Natural killer cell (primary cell): Measurements from ENCODE around the gene SOX15. TPM values are rescaled to one million over a fixed set of nuclear protein-coding genes. Genes with fewer than 3 reads are reported as not detected.
A peak's percentile ranks its signal among the peaks of the same experiment; 100 is the strongest.

ENCODE experiments used
- ATAC-seq, 3 donors: fragments of 150-1000 bp in 2 of 3; fragments of 200-7000 bp in 1 of 3; cut with Tn5 transposase; 1 replicate in 1 of 3; 2 replicates in 2 of 3; pipeline ENCODE4 v1.10.0; 2021; ENCODE audit warnings: mild to moderate bottlenecking in 2 of 3, moderate library complexity in 2 of 3
- DNase-seq, 2 donors: peaks; one replicate each; pipeline versions ENCODE4 v3.0.0 to v3.0.0-alpha.2; 2013 to 2021; ENCODE audit warnings: mixed read lengths in 1 of 2
- H3K27ac ChIP-seq: one replicate; pipeline ENCODE4 v1.5.1; 2013; ENCODE audit warnings: mild to moderate bottlenecking, low read length
- H3K27me3 ChIP-seq: one replicate; pipeline ENCODE4 v1.6.1; 2013; ENCODE audit warnings: low read length; ENCODE audit not compliant: control insufficient read depth, insufficient read depth
- H3K36me3 ChIP-seq: one replicate; pipeline ENCODE4 v1.6.1; 2013; ENCODE audit warnings: low read length; ENCODE audit not compliant: control insufficient read depth, insufficient read depth
- H3K4me1 ChIP-seq: one replicate; pipeline ENCODE4 v1.6.1; 2013; ENCODE audit warnings: low read length; ENCODE audit not compliant: control insufficient read depth, insufficient read depth
- H3K4me3 ChIP-seq: one replicate; pipeline ENCODE4 v1.5.1; 2013; ENCODE audit warnings: low read length
- H3K9me3 ChIP-seq: one replicate; pipeline ENCODE4 v1.6.1; 2013; ENCODE audit warnings: low read length; ENCODE audit not compliant: control insufficient read depth, insufficient read depth
- H3K27ac Mint-ChIP-seq, 2 donors: one replicate each; pipeline ENCODE4 v1.8.0; 2022; ENCODE audit warnings: mild to moderate bottlenecking in 2 of 2, mixed read lengths in 2 of 2, moderate library complexity in 1 of 2
- H3K27me3 Mint-ChIP-seq, 2 donors: one replicate each; pipeline ENCODE4 v1.8.0; 2022; ENCODE audit warnings: low read depth in 2 of 2, mixed read lengths in 2 of 2
- H3K36me3 Mint-ChIP-seq: one replicate; pipeline ENCODE4 v1.8.0; 2022; ENCODE audit warnings: mixed read lengths
- H3K4me1 Mint-ChIP-seq, 2 donors: one replicate each; pipeline ENCODE4 v1.8.0; 2022; ENCODE audit warnings: mixed read lengths in 2 of 2
- H3K4me3 Mint-ChIP-seq: one replicate; pipeline ENCODE4 v1.8.0; 2022; ENCODE audit warnings: mild to moderate bottlenecking, moderate library complexity, mixed read lengths
- H3K9me3 Mint-ChIP-seq, 2 donors: one replicate each; pipeline ENCODE4 v1.8.0; 2022; ENCODE audit warnings: mixed read lengths in 2 of 2
- CTCF ChIP-seq: fragments of 200-600 bp; IDR thresholded peaks from one replicate; pipeline ENCODE4 v1.8.0; 2022; ENCODE audit warnings: antibody characterized with exemption
- WGBS: methylation state at CpG from one replicate; pipeline ENCODE4 v1.1.7; 2013; ENCODE audit warnings: missing lambda C conversion rate; ENCODE audit not compliant: insufficient coverage; 5-methylcytosine and 5-hydroxymethylcytosine counted together
- intact Hi-C: fragments of 100-400 bp; cut with micrococcal nuclease; formaldehyde crosslinking; loops from one replicate; pipeline ENCODE4 v1.14.2; 2022
- total RNA-seq, 4 donors: library from RNA; stranded (reverse); fragments of 120-200 nt in 1 of 4; gene quantifications; one replicate each; pipeline versions ENCODE4 v1.2.3 to v1.2.4, GENCODE V29; 2013 to 2022

SOX15 gene
- total RNA-seq, 3 donors from 2014 or later (not counting 1 experiment from before 2014, with no cell fraction given), result 0.27 TPM; not detected in 2

DNA sequence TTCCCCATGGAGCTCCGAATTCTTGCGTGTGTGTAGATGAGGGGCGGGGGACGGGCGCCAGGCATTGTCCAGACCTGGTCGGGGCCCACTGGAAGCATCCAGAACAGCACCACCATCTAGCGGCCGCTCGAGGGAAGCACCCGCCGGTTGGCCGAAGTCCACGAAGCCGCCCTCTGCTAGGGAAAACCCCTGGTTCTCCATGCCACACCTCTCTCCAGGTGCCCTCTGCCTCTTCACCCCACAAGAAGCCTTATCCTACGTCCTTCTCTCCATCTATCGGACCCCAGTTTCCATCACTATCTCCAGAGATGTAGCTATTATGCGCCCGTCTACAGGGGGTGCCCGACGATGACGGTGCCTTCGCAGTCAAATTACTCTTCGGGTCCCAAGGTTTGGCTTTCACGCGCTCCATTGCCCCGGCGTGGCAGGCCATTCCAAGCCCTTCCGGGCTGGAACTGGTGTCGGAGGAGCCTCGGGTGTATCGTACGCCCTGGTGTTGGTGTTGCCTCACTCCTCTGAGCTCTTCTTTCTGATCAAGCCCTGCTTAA lies 28.8 kb downstream of the SOX15 start:
- H3K4me1 Mint-ChIP-seq, result peaks cover 22 to 35% of the 10 kb centered on the region in 2 donors
- ATAC-seq, result peak; percentile 69 to 86 (median 75)
- Histone ChIP-seq H3K27me3 (no peaks in the 10 kb centered on the region), H3K4me1 (peaks cover 53% of the 10 kb centered on the region), H3K36me3 (peaks cover 20% of the 10 kb centered on the region), H3K27ac (peak overlapping the region; percentile 93), H3K4me3 (peak overlapping the region; percentile 67), H3K9me3 (no peaks in the 10 kb centered on the region)
- 2% methylated on average over 32 of the region's 32 CpGs for WGBS
- peak; percentile 80 to 89 for DNase-seq
- H3K36me3 Mint-ChIP-seq, result no peaks in the 10 kb centered on the region
- peak; percentile 75 for TF ChIP-seq CTCF
- H3K27ac Mint-ChIP-seq, result peak overlapping the region; percentile 97 to 99
- intact Hi-C loops, result loop anchor here (1.0 to 5.0 kb wide), 8 partner anchors 11 to 309 kb away; partner anchors contain the start of genes CTDNEP1, ELP5, POLR2A and TMEM102
- H3K9me3 Mint-ChIP-seq, result no peaks in the 10 kb centered on the region
- no peaks in the 10 kb centered on the region for H3K27me3 Mint-ChIP-seq
- H3K4me3 Mint-ChIP-seq, result peak overlapping the region; percentile 98

GRCh38 chr17:7560172-7561027 lies 29.5 kb downstream of the SOX15 start:
- intact Hi-C loops, result loop anchor here (1.0 to 5.0 kb wide), 8 partner anchors 12 to 308 kb away; partner anchors contain the start of genes CTDNEP1, ELP5, POLR2A and TMEM102
- H3K9me3 Mint-ChIP-seq, result no peaks in the 10 kb centered on the region
- TF ChIP-seq CTCF, result no peak
- Histone ChIP-seq H3K27ac (peak overlapping the region; percentile 93), H3K4me3 (no peak overlapping the region), H3K36me3 (peaks cover 16% of the 10 kb centered on the region), H3K4me1 (peaks cover 54% of the 10 kb centered on the region), H3K27me3 (no peaks in the 10 kb centered on the region), H3K9me3 (no peaks in the 10 kb centered on the region)
- H3K4me3 Mint-ChIP-seq, result peak overlapping the region; percentile 98
- peak; percentile 20 to 48 (median 22) for ATAC-seq
- H3K4me1 Mint-ChIP-seq, result peaks cover 25 to 38% of the 10 kb centered on the region in 2 donors
- DNase-seq, result peak in 1 of 2 donors; percentile 74
- WGBS, result 44% methylated on average over 18 of the region's 22 CpGs
- no peaks in the 10 kb centered on the region for H3K36me3 Mint-ChIP-seq
- no peaks in the 10 kb centered on the region for H3K27me3 Mint-ChIP-seq
- peak overlapping the region; percentile 97 to 99 for H3K27ac Mint-ChIP-seq

DNA sequence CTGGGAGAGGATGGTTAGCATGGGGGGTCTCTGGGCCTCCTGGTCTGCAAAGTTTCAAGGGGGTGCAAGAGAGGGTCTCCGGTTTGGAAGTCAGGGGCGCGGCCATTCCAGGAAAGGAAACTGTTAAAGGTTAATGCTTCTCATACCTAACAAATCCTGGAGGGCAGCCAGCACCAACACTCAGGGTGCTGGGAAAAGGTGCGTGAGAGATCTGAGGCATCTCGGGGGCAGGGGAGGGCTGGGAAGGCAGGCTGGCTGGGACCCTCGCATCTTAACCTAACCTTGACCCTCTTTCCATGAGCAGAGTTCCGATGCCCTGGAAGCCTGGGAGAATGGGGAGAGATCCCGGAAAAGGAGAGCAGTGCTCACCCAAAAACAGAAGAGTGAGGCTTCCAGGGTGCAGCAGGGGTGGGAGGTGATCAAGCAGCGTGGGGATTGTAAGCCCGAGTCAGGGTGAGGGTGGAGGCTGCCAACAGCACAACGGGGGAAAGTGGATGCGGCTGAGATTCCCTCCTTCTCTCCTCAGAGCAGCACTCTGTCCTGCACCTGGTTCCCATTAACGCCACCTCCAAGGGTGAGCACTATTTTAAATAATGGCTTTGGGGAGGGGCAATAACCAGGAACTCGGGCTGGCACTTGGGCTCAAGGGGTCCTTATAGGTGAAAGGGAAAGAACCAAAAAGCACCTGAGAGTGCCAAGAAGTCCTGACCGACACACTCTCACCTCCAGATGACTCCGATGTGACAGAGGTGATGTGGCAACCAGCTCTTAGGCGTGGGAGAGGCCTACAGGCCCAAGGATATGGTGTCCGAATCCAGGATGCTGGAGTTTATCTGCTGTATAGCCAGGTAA lies 30.3 kb downstream of the SOX15 start:
- Mint-ChIP-seq H3K36me3 (no peaks in the 10 kb centered on the region), H3K27ac (peak overlapping the region in 1 of 2 donors; percentile 99), H3K9me3 (no peaks in the 10 kb centered on the region), H3K4me1 (peaks cover 30 to 46% of the 10 kb centered on the region in 2 donors), H3K4me3 (no peak overlapping the region), H3K27me3 (no peaks in the 10 kb centered on the region)
- no peak for TF ChIP-seq CTCF
- intact Hi-C loops, result loop anchor here (2.0 to 5.0 kb wide), 4 partner anchors 37 to 307 kb away; partner anchors contain the start of genes CTDNEP1, ELP5, POLR2A and TMEM102
- peaks cover 7% of the 10 kb centered on the region for H3K36me3 ChIP-seq
- ATAC-seq (no peak), DNase-seq (no peak)
- peak overlapping the region; percentile 33 for H3K4me3 ChIP-seq
- whole genome bisulfite sequencing, result 66% methylated on average over 18 of the region's 18 CpGs
- peaks cover 56% of the 10 kb centered on the region for H3K4me1 ChIP-seq
- no peaks in the 10 kb centered on the region for H3K27me3 ChIP-seq
- peak overlapping the region; percentile 38 for H3K27ac ChIP-seq
- no peaks in the 10 kb centered on the region for H3K9me3 ChIP-seq
